Measurements from ENCODE around the gene EVC. TPM values are rescaled to one million over a fixed set of nuclear protein-coding genes. Genes with fewer than 3 reads are reported as not detected.

The EVC gene
- polyA plus RNA-seq, 4 donors = 0.22 to 2.4 (median 1.1) TPM

- no peak for FAIRE-seq
- DNase-seq = no peak
- no peaks in the 10 kb centered on the region for H3K9me3 ChIP-seq (ENCODE audit: control insufficient read depth in 2 of 2, insufficient read depth in 1 of 2, low read depth in 1 of 2, low read length in 1 of 2)
- 80 to 90% (median 87%) methylated on average over 13 of the region's 13 CpGs for WGBS, 3 donors
- peak overlapping the region in 1 of 3 donors; percentile 33 for H3K27ac ChIP-seq (ENCODE audit: low read depth in 1 of 3, low read length in 2 of 3)
- H3K36me3 ChIP-seq (ENCODE audit: control insufficient read depth in 3 of 3, insufficient read depth in 2 of 3, low read depth in 1 of 3, low read length in 3 of 3) = peaks cover 0 to 20% (median 0%) of the 10 kb centered on the region in 3 donors
- no peaks in the 10 kb centered on the region for H3K27me3 ChIP-seq (ENCODE audit: control insufficient read depth in 3 of 3, insufficient read depth in 3 of 3, low read length in 3 of 3)
- no peak overlapping the region for H3K4me3 ChIP-seq (ENCODE audit: low read depth in 1 of 3, low read length in 3 of 3)
- no peaks in the 10 kb centered on the region for H3K4me1 ChIP-seq (ENCODE audit: control insufficient read depth in 3 of 3, insufficient read depth in 2 of 3, low read depth in 1 of 3, low read length in 2 of 3)
Observed at GRCh38 chr4:5839332-5839731, 128.3 kb downstream of the EVC start.

- FAIRE-seq = no peak
- peak in 1 of 2 donors; percentile 37 for DNase-seq
- Histone ChIP-seq H3K27me3 (ENCODE audit: control insufficient read depth in 3 of 3, insufficient read depth in 3 of 3, low read length in 3 of 3) (no peaks in the 10 kb centered on the region), H3K9me3 (ENCODE audit: control insufficient read depth in 2 of 2, insufficient read depth in 1 of 2, low read depth in 1 of 2, low read length in 1 of 2) (no peaks in the 10 kb centered on the region), H3K27ac (ENCODE audit: low read depth in 1 of 3, low read length in 2 of 3) (peak overlapping the region in 2 of 3 donors; percentile 33 to 40), H3K36me3 (ENCODE audit: control insufficient read depth in 3 of 3, insufficient read depth in 2 of 3, low read depth in 1 of 3, low read length in 3 of 3) (peaks cover 0 to 19% (median 0%) of the 10 kb centered on the region in 3 donors), H3K4me3 (ENCODE audit: low read depth in 1 of 3, low read length in 3 of 3) (no peak overlapping the region), H3K4me1 (ENCODE audit: control insufficient read depth in 3 of 3, insufficient read depth in 2 of 3, low read depth in 1 of 3, low read length in 2 of 3) (no peaks in the 10 kb centered on the region)
- WGBS, 3 donors = 60 to 79% (median 77%) methylated on average over 30 of the region's 30 CpGs
Observed at GRCh38 chr4:5839751-5840674, 129.0 kb downstream of the EVC start.

GRCh38 chr4:5842456-5842855 lies 131.5 kb downstream of the EVC start:
- H3K9me3 ChIP-seq (ENCODE audit: control insufficient read depth in 2 of 2, insufficient read depth in 1 of 2, low read depth in 1 of 2, low read length in 1 of 2) = no peaks in the 10 kb centered on the region
- H3K27ac ChIP-seq (ENCODE audit: low read depth in 1 of 3, low read length in 2 of 3) = no peak overlapping the region
- no peak overlapping the region for H3K4me3 ChIP-seq (ENCODE audit: low read depth in 1 of 3, low read length in 3 of 3)
- FAIRE-seq (no peak), DNase-seq (no peak)
- peaks cover 0 to 18% (median 0%) of the 10 kb centered on the region in 3 donors for H3K36me3 ChIP-seq (ENCODE audit: control insufficient read depth in 3 of 3, insufficient read depth in 2 of 3, low read depth in 1 of 3, low read length in 3 of 3)
- 81 to 91% (median 90%) methylated on average over 4 of the region's 4 CpGs for WGBS, 3 donors
- H3K27me3 ChIP-seq (ENCODE audit: control insufficient read depth in 3 of 3, insufficient read depth in 3 of 3, low read length in 3 of 3) = no peaks in the 10 kb centered on the region
- H3K4me1 ChIP-seq (ENCODE audit: control insufficient read depth in 3 of 3, insufficient read depth in 2 of 3, low read depth in 1 of 3, low read length in 2 of 3) = no peaks in the 10 kb centered on the region

- Histone ChIP-seq H3K4me1 (ENCODE audit: control insufficient read depth in 3 of 3, insufficient read depth in 2 of 3, low read depth in 1 of 3, low read length in 2 of 3) (no peaks in the 10 kb centered on the region), H3K36me3 (ENCODE audit: control insufficient read depth in 3 of 3, insufficient read depth in 2 of 3, low read depth in 1 of 3, low read length in 3 of 3) (peaks cover 0 to 16% (median 0%) of the 10 kb centered on the region in 3 donors), H3K9me3 (ENCODE audit: control insufficient read depth in 2 of 2, insufficient read depth in 1 of 2, low read depth in 1 of 2, low read length in 1 of 2) (no peaks in the 10 kb centered on the region), H3K4me3 (ENCODE audit: low read depth in 1 of 3, low read length in 3 of 3) (no peak overlapping the region), H3K27me3 (ENCODE audit: control insufficient read depth in 3 of 3, insufficient read depth in 3 of 3, low read length in 3 of 3) (no peaks in the 10 kb centered on the region), H3K27ac (ENCODE audit: low read depth in 1 of 3, low read length in 2 of 3) (peak overlapping the region in 2 of 3 donors; percentile 1 to 42)
- DNase-seq = peak in 1 of 2 donors; percentile 9
- no peak for FAIRE-seq
- WGBS, 3 donors = 60 to 71% (median 67%) methylated on average over 18 of the region's 18 CpGs
Observed at GRCh38 chr4:5843573-5844530, 132.9 kb downstream of the EVC start.

GRCh38 chr4:5845035-5845905 lies 134.3 kb downstream of the EVC start:
- no peak for FAIRE-seq
- H3K27me3 ChIP-seq (ENCODE audit: control insufficient read depth in 3 of 3, insufficient read depth in 3 of 3, low read length in 3 of 3) = no peaks in the 10 kb centered on the region
- DNase-seq = no peak
- H3K36me3 ChIP-seq (ENCODE audit: control insufficient read depth in 3 of 3, insufficient read depth in 2 of 3, low read depth in 1 of 3, low read length in 3 of 3) = peaks cover 0 to 13% (median 0%) of the 10 kb centered on the region in 3 donors
- no peaks in the 10 kb centered on the region for H3K9me3 ChIP-seq (ENCODE audit: control insufficient read depth in 2 of 2, insufficient read depth in 1 of 2, low read depth in 1 of 2, low read length in 1 of 2)
- no peak overlapping the region for H3K4me3 ChIP-seq (ENCODE audit: low read depth in 1 of 3, low read length in 3 of 3)
- H3K27ac ChIP-seq (ENCODE audit: low read depth in 1 of 3, low read length in 2 of 3) = no peak overlapping the region
- H3K4me1 ChIP-seq (ENCODE audit: control insufficient read depth in 3 of 3, insufficient read depth in 2 of 3, low read depth in 1 of 3, low read length in 2 of 3) = no peaks in the 10 kb centered on the region
- WGBS, 3 donors = 66 to 68% (median 66%) methylated on average over 13 of the region's 13 CpGs

- no peaks in the 10 kb centered on the region for H3K9me3 ChIP-seq (ENCODE audit: control insufficient read depth in 2 of 2, insufficient read depth in 1 of 2, low read depth in 1 of 2, low read length in 1 of 2)
- H3K4me1 ChIP-seq (ENCODE audit: control insufficient read depth in 3 of 3, insufficient read depth in 2 of 3, low read depth in 1 of 3, low read length in 2 of 3) = no peaks in the 10 kb centered on the region
- no peaks in the 10 kb centered on the region for H3K27me3 ChIP-seq (ENCODE audit: control insufficient read depth in 3 of 3, insufficient read depth in 3 of 3, low read length in 3 of 3)
- peaks cover 0 to 4% (median 0%) of the 10 kb centered on the region in 3 donors for H3K36me3 ChIP-seq (ENCODE audit: control insufficient read depth in 3 of 3, insufficient read depth in 2 of 3, low read depth in 1 of 3, low read length in 3 of 3)
- no peak for DNase-seq
- H3K27ac ChIP-seq (ENCODE audit: low read depth in 1 of 3, low read length in 2 of 3) = no peak overlapping the region
- FAIRE-seq = no peak
- WGBS, 3 donors = 53 to 73% (median 64%) methylated on average over 4 of the region's 4 CpGs
- H3K4me3 ChIP-seq (ENCODE audit: low read depth in 1 of 3, low read length in 3 of 3) = no peak overlapping the region
Observed at GRCh38 chr4:5851637-5852301, 140.8 kb downstream of the EVC start.

GRCh38 chr4:5852523-5853202 lies 141.7 kb downstream of the EVC start:
- no peak overlapping the region for H3K27ac ChIP-seq (ENCODE audit: low read depth in 1 of 3, low read length in 2 of 3)
- no peak for FAIRE-seq
- DNase-seq = no peak
- 63 to 83% (median 70%) methylated on average over 9 of the region's 9 CpGs for WGBS, 3 donors
- H3K9me3 ChIP-seq (ENCODE audit: control insufficient read depth in 2 of 2, insufficient read depth in 1 of 2, low read depth in 1 of 2, low read length in 1 of 2) = no peaks in the 10 kb centered on the region
- no peaks in the 10 kb centered on the region for H3K4me1 ChIP-seq (ENCODE audit: control insufficient read depth in 3 of 3, insufficient read depth in 2 of 3, low read depth in 1 of 3, low read length in 2 of 3)
- peaks cover 0 to 4% (median 0%) of the 10 kb centered on the region in 3 donors for H3K36me3 ChIP-seq (ENCODE audit: control insufficient read depth in 3 of 3, insufficient read depth in 2 of 3, low read depth in 1 of 3, low read length in 3 of 3)
- H3K27me3 ChIP-seq (ENCODE audit: control insufficient read depth in 3 of 3, insufficient read depth in 3 of 3, low read length in 3 of 3) = no peaks in the 10 kb centered on the region
- no peak overlapping the region for H3K4me3 ChIP-seq (ENCODE audit: low read depth in 1 of 3, low read length in 3 of 3)

Data from small intestine (tissue), 7 donors.